Neural cell (in vitro differentiated cells): Measurements from ENCODE around the gene PHOSPHO2. TPM values are rescaled to one million over a fixed set of nuclear protein-coding genes. Genes with fewer than 3 reads are reported as not detected.

ENCODE experiments used
- H2AFZ ChIP-seq: fragments of 200-600, 300-800 bp; sonication (generic), shearing (Covaris generic); 2 replicates; pipeline ENCODE4 v1.6.0; 2014; ENCODE audit warnings: low read depth, mild to moderate bottlenecking, antibody characterized with exemption, low read length, moderate library complexity
- H3F3A ChIP-seq: fragments of 200-600 bp; shearing (Covaris generic); 2 replicates; pipeline ENCODE4 v1.6.1; 2016; ENCODE audit warnings: mild to moderate bottlenecking, moderate library complexity, mixed read lengths, antibody characterized with exemption, low read length; ENCODE audit not compliant: insufficient read depth, poor library complexity, severe bottlenecking
- H3K27ac ChIP-seq: fragments of 200-600, 300-800 bp; sonication (generic), shearing (Covaris generic); 2 replicates; pipeline ENCODE4 v1.5.1; 2014; ENCODE audit warnings: mild to moderate bottlenecking, low read length, moderate library complexity
- H3K27me3 ChIP-seq: fragments of 300-800, 200-600 bp; sonication (generic), shearing (Covaris generic); 2 replicates; pipeline ENCODE4 v1.6.0; 2014; ENCODE audit warnings: mild to moderate bottlenecking, low read depth, low read length, moderate library complexity; ENCODE audit not compliant: insufficient read depth
- H3K36me3 ChIP-seq: fragments of 300-800, 200-600 bp; sonication (generic), shearing (Covaris generic); 2 replicates; pipeline ENCODE4 v1.5.1; 2014; ENCODE audit warnings: mild to moderate bottlenecking, antibody characterized with exemption, low read length, moderate library complexity; ENCODE audit not compliant: insufficient read depth
- H3K4me2 ChIP-seq: fragments of 300-800, 200-600 bp; sonication (generic), shearing (Covaris generic); 2 replicates; pipeline ENCODE4 v1.6.0; 2014; ENCODE audit warnings: mild to moderate bottlenecking, low read length
- H3K4me3 ChIP-seq: fragments of 300-800, 200-600 bp; sonication (generic), shearing (Covaris generic); 2 replicates; pipeline ENCODE4 v1.5.1; 2014; ENCODE audit warnings: mild to moderate bottlenecking, low read length, moderate library complexity
- H3K79me2 ChIP-seq: fragments of 200-600 bp; shearing (Covaris generic); replicated peaks from 2 replicates; pipeline ENCODE4 v1.6.0; 2014; ENCODE audit warnings: mild to moderate bottlenecking, low read length, moderate library complexity; ENCODE audit not compliant: insufficient read depth
- H3K9ac ChIP-seq: fragments of 300-800, 200-600 bp; sonication (generic), shearing (Covaris generic); 2 replicates; pipeline ENCODE4 v1.6.1; 2016; ENCODE audit warnings: mild to moderate bottlenecking, low read length, mixed read lengths
- H3K9me2 ChIP-seq: fragments of 200-600 bp; shearing (Covaris generic); 2 replicates; pipeline ENCODE4 v1.6.1; 2016; ENCODE audit warnings: mild to moderate bottlenecking, low read length, mixed read lengths; ENCODE audit not compliant: insufficient read depth
- H3K9me3 ChIP-seq: fragments of 200-600, 300-800 bp; sonication (generic), shearing (Covaris generic); 2 replicates; pipeline ENCODE4 v1.6.1; 2016; ENCODE audit warnings: mild to moderate bottlenecking, mixed run types, low read length, moderate library complexity, mixed read lengths
- H4K20me1 ChIP-seq: fragments of 200-600 bp; shearing (Covaris generic); 2 replicates; pipeline ENCODE4 v1.6.1; 2016; ENCODE audit warnings: mild to moderate bottlenecking, mixed run types; ENCODE audit not compliant: insufficient read depth
- EP300 ChIP-seq: fragments of 450-650 bp; conservative IDR thresholded peaks from 2 replicates; pipeline ENCODE4 v1.6.1; 2014; ENCODE audit warnings: antibody characterized with exemption, mild to moderate bottlenecking, moderate library complexity; ENCODE audit not compliant: poor library complexity, severe bottlenecking
- EZH2 ChIP-seq: fragments of 200-600, 300-800 bp; shearing (Covaris generic), sonication (generic); IDR thresholded peaks from 2 replicates; pipeline ENCODE4 v1.6.1; 2014; ENCODE audit warnings: antibody characterized with exemption, low read length, borderline replicate concordance, mild to moderate bottlenecking; ENCODE audit not compliant: insufficient read depth, poor library complexity, severe bottlenecking
- MXI1 ChIP-seq: fragments of 450-650 bp; conservative IDR thresholded peaks from 2 replicates; pipeline ENCODE4 v1.6.1; 2014; ENCODE audit warnings: antibody characterized with exemption, mild to moderate bottlenecking; ENCODE audit not compliant: poor library complexity, severe bottlenecking
- POLR2AphosphoS5 ChIP-seq: IDR thresholded peaks from 2 replicates; pipeline ENCODE4 v1.6.1; 2012
- RAD21 ChIP-seq: fragments of 450-650 bp; conservative IDR thresholded peaks from 2 replicates; pipeline ENCODE4 v1.6.1; 2014; ENCODE audit warnings: antibody characterized with exemption, mild to moderate bottlenecking, moderate library complexity
- SMC3 ChIP-seq: fragments of 450-650 bp; conservative IDR thresholded peaks from 2 replicates; pipeline ENCODE4 v1.6.1; 2014; ENCODE audit warnings: antibody characterized with exemption, mild to moderate bottlenecking, moderate library complexity; ENCODE audit not compliant: poor library complexity
- TAF1 ChIP-seq: IDR thresholded peaks from 2 replicates; pipeline ENCODE4 v1.6.1; 2012; ENCODE audit warnings: low read depth
- polyA plus RNA-seq: library from polyadenylated mRNA; depleted of rRNA; stranded (reverse); fragments of >200 nt; gene quantifications from 2 replicates; pipeline ENCODE4 v1.2.3, GENCODE V29; 2014
- TF ChIP-seq, protein P1 (sequence below): fragments of 450-650 bp; IDR thresholded peaks from 2 replicates; pipeline ENCODE4 v1.5.1; 2014; ENCODE audit warnings: antibody characterized with exemption, mild to moderate bottlenecking, moderate library complexity; ENCODE audit not compliant: poor library complexity, severe bottlenecking
- TF ChIP-seq, protein P2 (sequence below): IDR thresholded peaks from 2 replicates; pipeline ENCODE4 v1.6.1; 2012; ENCODE audit warnings: borderline replicate concordance

PHOSPHO2 gene
- polyA plus RNA-seq, 1 donor from 2014 or later: 25.4 TPM

DNA sequence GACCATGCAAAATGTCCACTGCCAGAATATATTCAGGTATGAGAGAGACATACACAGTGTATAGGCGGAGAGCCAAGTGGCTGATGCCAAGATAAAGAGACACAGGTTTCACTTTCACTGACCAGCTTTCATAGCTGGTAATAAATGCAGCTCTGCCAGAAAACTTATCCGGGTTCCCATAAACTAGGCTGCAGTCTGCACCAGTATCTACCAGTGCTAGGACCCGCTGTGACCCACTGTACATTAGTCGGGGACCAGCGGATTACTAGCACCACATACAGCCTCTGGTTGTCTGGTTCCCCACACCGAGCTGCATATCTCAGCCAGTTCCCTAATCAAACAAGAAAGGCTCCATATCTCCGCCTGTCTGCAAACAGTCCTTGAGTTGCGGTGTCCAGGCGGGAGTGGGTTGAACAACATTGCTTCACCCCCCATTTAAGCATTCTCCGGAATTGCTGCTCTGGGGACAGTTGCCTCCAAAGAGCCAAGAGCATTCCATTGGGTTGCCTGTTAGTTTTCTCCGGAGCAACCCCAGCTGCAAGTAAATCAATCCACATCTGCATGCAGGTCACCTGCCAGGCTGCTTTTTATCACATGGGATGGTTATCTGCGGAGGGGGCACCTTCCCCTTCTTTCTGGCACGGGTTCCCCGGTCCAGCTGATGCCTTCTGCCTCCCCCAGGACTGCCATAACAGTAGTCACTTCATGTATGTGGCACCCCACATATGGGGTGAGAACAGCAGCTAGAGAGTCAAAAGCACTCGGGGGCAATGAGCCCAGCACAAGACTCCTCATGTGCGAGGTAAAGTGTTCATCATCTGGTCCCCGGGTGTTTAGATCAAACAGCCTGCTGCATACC, 21.3 kb downstream of the PHOSPHO2 start:
- Histone ChIP-seq H3F3A (no peaks in the 10 kb centered on the region), H4K20me1 (no peaks in the 10 kb centered on the region), H3K9me2 (no peaks in the 10 kb centered on the region), H3K79me2 (no peaks in the 10 kb centered on the region), H3K27ac (no peak overlapping the region), H3K9ac (no peak overlapping the region), H3K27me3 (no peaks in the 10 kb centered on the region), H2AFZ (no peak overlapping the region), H3K9me3 (no peaks in the 10 kb centered on the region), H3K4me3 (no peak overlapping the region), H3K4me2 (no peak overlapping the region), H3K36me3 (no peaks in the 10 kb centered on the region)
- no peak for TF ChIP-seq POLR2AphosphoS5
- TF ChIP-seq, protein P1, sequence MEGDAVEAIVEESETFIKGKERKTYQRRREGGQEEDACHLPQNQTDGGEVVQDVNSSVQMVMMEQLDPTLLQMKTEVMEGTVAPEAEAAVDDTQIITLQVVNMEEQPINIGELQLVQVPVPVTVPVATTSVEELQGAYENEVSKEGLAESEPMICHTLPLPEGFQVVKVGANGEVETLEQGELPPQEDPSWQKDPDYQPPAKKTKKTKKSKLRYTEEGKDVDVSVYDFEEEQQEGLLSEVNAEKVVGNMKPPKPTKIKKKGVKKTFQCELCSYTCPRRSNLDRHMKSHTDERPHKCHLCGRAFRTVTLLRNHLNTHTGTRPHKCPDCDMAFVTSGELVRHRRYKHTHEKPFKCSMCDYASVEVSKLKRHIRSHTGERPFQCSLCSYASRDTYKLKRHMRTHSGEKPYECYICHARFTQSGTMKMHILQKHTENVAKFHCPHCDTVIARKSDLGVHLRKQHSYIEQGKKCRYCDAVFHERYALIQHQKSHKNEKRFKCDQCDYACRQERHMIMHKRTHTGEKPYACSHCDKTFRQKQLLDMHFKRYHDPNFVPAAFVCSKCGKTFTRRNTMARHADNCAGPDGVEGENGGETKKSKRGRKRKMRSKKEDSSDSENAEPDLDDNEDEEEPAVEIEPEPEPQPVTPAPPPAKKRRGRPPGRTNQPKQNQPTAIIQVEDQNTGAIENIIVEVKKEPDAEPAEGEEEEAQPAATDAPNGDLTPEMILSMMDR: no peak
- TF ChIP-seq EP300: no peak
- TF ChIP-seq EZH2: no peak
- no peak for TF ChIP-seq MXI1
- TF ChIP-seq TAF1: no peak
- TF ChIP-seq, protein P2, sequence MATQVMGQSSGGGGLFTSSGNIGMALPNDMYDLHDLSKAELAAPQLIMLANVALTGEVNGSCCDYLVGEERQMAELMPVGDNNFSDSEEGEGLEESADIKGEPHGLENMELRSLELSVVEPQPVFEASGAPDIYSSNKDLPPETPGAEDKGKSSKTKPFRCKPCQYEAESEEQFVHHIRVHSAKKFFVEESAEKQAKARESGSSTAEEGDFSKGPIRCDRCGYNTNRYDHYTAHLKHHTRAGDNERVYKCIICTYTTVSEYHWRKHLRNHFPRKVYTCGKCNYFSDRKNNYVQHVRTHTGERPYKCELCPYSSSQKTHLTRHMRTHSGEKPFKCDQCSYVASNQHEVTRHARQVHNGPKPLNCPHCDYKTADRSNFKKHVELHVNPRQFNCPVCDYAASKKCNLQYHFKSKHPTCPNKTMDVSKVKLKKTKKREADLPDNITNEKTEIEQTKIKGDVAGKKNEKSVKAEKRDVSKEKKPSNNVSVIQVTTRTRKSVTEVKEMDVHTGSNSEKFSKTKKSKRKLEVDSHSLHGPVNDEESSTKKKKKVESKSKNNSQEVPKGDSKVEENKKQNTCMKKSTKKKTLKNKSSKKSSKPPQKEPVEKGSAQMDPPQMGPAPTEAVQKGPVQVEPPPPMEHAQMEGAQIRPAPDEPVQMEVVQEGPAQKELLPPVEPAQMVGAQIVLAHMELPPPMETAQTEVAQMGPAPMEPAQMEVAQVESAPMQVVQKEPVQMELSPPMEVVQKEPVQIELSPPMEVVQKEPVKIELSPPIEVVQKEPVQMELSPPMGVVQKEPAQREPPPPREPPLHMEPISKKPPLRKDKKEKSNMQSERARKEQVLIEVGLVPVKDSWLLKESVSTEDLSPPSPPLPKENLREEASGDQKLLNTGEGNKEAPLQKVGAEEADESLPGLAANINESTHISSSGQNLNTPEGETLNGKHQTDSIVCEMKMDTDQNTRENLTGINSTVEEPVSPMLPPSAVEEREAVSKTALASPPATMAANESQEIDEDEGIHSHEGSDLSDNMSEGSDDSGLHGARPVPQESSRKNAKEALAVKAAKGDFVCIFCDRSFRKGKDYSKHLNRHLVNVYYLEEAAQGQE: no peak
- TF ChIP-seq RAD21: no peak
- no peak for TF ChIP-seq SMC3

DNA sequence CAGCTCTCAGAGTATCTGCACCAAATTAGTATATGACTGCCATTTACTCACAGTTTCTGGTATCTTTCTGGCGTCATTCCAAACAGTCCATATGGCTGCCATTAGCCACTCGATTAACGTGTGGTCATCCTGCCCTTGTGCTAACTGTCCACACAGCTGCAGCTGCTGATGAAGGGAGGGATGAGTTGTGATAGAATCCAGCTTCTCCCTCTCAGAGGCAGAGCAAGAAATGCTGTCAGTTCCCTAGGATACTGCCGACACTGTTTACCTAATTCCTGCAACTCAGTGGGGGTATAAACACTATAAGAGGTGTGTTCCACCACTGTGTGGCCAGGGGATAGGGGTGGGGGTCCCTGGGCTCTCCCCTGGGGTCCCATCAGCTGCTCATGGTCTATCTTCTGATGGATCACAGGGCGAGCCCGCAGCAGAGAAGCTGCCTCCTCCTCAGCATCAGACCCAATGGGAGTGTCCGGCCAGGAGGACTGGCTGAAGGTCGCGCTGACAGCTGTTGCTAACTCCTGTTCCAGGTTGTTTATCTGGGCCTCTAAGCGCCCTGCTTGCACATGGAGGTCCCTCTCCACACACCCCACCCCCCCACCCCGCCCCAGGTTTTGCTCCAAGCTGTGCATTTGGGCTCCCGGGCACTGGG, 22.1 kb downstream of the PHOSPHO2 start:
- Histone ChIP-seq H3F3A (no peaks in the 10 kb centered on the region), H3K79me2 (no peaks in the 10 kb centered on the region), H4K20me1 (no peaks in the 10 kb centered on the region), H3K9ac (no peak overlapping the region), H3K36me3 (no peaks in the 10 kb centered on the region), H3K27me3 (no peaks in the 10 kb centered on the region), H3K27ac (no peak overlapping the region), H2AFZ (no peak overlapping the region), H3K9me2 (no peaks in the 10 kb centered on the region), H3K4me3 (no peak overlapping the region), H3K4me2 (no peak overlapping the region), H3K9me3 (no peaks in the 10 kb centered on the region)
- no peak for TF ChIP-seq MXI1
- no peak for TF ChIP-seq RAD21
- TF ChIP-seq, protein P2: no peak
- TF ChIP-seq, protein P1: no peak
- no peak for TF ChIP-seq SMC3
